ENCODE data around the gene ANKDD1B. TPM values are rescaled to one million over a fixed set of nuclear protein-coding genes. Genes with fewer than 3 reads are reported as not detected.
"Not testable (repeated sequence)": the region's sequence is repeated elsewhere in the genome, so short reads cannot be mapped to it uniquely, and the experiment has no call there.

Gene ANKDD1B
- polyA plus RNA-seq, 6 donors from 2014 or later, result 0.19 TPM; not detected in 5

GRCh38 chr5:75601996-75602395, 9.3 kb upstream of the ANKDD1B start:
- DNase-seq, result no peak
- H3K4me3 Mint-ChIP-seq, result no peak overlapping the region

DNA sequence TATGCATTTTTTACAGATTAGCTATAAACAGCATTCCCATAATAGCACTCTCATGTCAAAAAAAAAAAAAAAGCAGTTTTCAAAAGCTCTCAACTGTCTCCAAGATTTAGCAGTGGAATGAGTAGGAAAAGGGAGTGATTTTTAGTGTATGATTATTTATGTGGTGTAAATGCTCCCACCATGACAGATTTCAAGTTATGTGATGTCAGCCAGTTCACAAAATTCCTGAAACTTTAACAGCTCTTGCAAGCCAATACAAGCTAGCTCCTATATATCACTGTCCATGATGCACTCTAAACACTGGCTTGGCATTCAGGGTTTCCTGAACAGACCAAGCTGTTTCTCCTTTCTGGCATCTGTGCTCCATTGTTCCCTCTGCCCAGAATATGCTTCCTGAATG, 7.9 kb upstream of the ANKDD1B start:
- H3K4me3 Mint-ChIP-seq, result no peak overlapping the region
- H3K27me3 Mint-ChIP-seq, result peaks cover 0 to under 1% (median 0%) of the 10 kb centered on the region in 3 donors
- H3K4me1 Mint-ChIP-seq, result peaks cover 5 to 12% (median 11%) of the 10 kb centered on the region in 3 donors
- DNase-seq (no peak), ATAC-seq (ENCODE audit: low read depth in 2 of 2) (no peak)
- H3K9me3 Mint-ChIP-seq, result no peaks in the 10 kb centered on the region
- peaks cover 10 to 17% of the 10 kb centered on the region in 2 donors for H3K36me3 Mint-ChIP-seq
- H3K27ac Mint-ChIP-seq, result peak overlapping the region in 1 of 6 donors; percentile 9

More at GRCh38 chr5:75601996-75602395, 9.3 kb upstream of the ANKDD1B start:
- no peak for ATAC-seq (ENCODE audit: low read depth in 2 of 2)
- H3K27me3 Mint-ChIP-seq, result no peaks in the 10 kb centered on the region
- no peak overlapping the region for H3K27ac Mint-ChIP-seq
- H3K4me1 Mint-ChIP-seq, result peaks cover 4 to 6% (median 5%) of the 10 kb centered on the region in 3 donors
- H3K9me3 Mint-ChIP-seq, result no peaks in the 10 kb centered on the region
- H3K36me3 Mint-ChIP-seq, result peaks cover 10 to 13% of the 10 kb centered on the region in 2 donors

DNA sequence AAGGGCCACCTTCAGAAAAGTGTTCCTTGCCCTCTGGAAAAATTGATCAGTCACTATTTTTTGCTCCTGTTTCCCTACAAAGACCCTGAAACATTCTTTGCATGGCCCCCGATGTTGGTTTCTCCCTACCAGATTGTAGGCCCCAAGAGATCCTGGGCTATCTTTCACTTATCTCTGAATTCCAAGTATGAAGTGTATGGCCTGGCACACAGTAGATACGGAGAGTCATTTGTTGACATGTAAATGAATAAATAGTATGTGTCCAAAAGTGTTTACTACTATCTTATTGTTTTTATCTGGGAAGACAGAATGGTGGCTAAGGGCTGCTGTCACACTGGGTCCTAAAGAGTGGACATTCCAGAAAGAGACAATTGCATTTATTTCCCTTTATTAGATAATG, 7.4 kb upstream of the ANKDD1B start:
- peaks cover 5 to 12% (median 11%) of the 10 kb centered on the region in 3 donors for H3K4me1 Mint-ChIP-seq
- ATAC-seq (ENCODE audit: low read depth in 2 of 2) (no peak), DNase-seq (no peak)
- H3K4me3 Mint-ChIP-seq, result no peak overlapping the region
- H3K27me3 Mint-ChIP-seq, result peaks cover 0 to 4% (median 0%) of the 10 kb centered on the region in 3 donors
- H3K9me3 Mint-ChIP-seq, result no peaks in the 10 kb centered on the region
- peaks cover 10 to 17% of the 10 kb centered on the region in 2 donors for H3K36me3 Mint-ChIP-seq
- H3K27ac Mint-ChIP-seq, result peak overlapping the region in 1 of 6 donors; percentile 9

DNA sequence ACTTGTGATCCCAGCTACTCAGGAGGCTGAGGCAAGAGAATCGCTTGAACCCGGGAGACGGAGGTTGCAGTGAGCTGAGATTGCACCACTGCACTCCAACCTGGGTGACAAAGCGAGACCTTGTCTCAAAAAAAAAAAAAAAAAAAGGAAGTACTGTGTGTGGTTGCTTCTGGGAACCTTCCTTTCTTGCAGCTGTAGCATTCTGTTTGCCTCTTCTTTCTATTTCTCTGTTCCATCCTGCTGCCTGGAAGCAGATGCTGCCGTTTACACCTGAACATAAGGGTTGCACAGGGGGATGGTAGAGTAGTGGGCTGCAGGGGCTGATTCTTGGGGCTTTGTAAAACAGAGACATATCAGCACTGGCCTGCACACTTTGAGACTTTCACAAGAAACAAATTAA, 3.9 kb upstream of the ANKDD1B start:
- Mint-ChIP-seq H3K27me3 (peaks cover 7 to 15% (median 8%) of the 10 kb centered on the region in 3 donors), H3K27ac (peak overlapping the region in 1 of 6 donors; percentile 49), H3K4me1 (peaks cover 8 to 19% (median 17%) of the 10 kb centered on the region in 3 donors)
- peak in 1 of 2 donors; percentile 39 for ATAC-seq (ENCODE audit: low read depth in 2 of 2)
- H3K9me3 Mint-ChIP-seq, DNase-seq, H3K4me3 Mint-ChIP-seq, H3K36me3 Mint-ChIP-seq: not testable (repeated sequence)

DNA sequence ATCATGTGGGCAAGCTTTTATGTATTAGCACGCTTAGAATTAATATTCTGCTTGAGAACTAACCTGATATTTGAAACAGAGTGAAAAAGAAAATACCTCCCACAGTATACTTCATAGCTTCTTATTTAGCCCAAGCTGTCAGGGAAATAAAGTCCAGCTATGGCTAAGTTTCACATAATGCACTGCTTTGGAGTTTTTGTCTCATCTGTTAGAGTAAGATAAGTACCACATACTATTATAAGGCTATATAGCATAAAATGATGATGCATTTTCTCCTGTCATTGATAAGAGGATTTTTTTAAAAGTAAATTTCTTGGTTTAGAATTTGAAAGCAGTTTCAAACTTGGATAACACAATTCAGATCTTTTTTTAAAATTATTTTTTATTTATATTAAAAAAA, 2.4 kb upstream of the ANKDD1B start:
- ATAC-seq (ENCODE audit: low read depth in 2 of 2), result no peak
- Mint-ChIP-seq H3K9me3 (no peaks in the 10 kb centered on the region), H3K36me3 (peaks cover 0 to 4% of the 10 kb centered on the region in 2 donors), H3K27ac (no peak overlapping the region), H3K4me1 (peaks cover 8 to 19% (median 17%) of the 10 kb centered on the region in 3 donors), H3K27me3 (peaks cover 7 to 19% (median 8%) of the 10 kb centered on the region in 3 donors), H3K4me3 (no peak overlapping the region)
- DNase-seq, result no peak

GRCh38 chr5:75610201-75610600, 1.1 kb upstream of the ANKDD1B start:
- H3K4me1 Mint-ChIP-seq, result peaks cover 8 to 19% (median 17%) of the 10 kb centered on the region in 3 donors
- peak overlapping the region in 1 of 8 donors; percentile 52 for H3K4me3 Mint-ChIP-seq
- no peak for DNase-seq
- H3K9me3 Mint-ChIP-seq, result no peaks in the 10 kb centered on the region
- H3K27ac Mint-ChIP-seq, result no peak overlapping the region
- H3K27me3 Mint-ChIP-seq, result peaks cover 7 to 19% (median 8%) of the 10 kb centered on the region in 3 donors
- H3K36me3 Mint-ChIP-seq, result peaks cover 0 to 4% of the 10 kb centered on the region in 2 donors
- no peak for ATAC-seq (ENCODE audit: low read depth in 2 of 2)

- not testable (repeated sequence) for DNase-seq; H3K36me3 Mint-ChIP-seq; H3K9me3 Mint-ChIP-seq; ATAC-seq (ENCODE audit: low read depth in 2 of 2)
- H3K27me3 Mint-ChIP-seq, result peaks cover 7 to 19% (median 8%) of the 10 kb centered on the region in 3 donors
- H3K4me3 Mint-ChIP-seq, result peak overlapping the region in 6 of 8 donors; percentile 34 to 85 (median 57)
- H3K27ac Mint-ChIP-seq, result peak overlapping the region in 1 of 6 donors; percentile 33
- peaks cover 8 to 19% (median 17%) of the 10 kb centered on the region in 3 donors for H3K4me1 Mint-ChIP-seq
Observed at GRCh38 chr5:75610859-75611310, 368 bp upstream of the ANKDD1B start.

- ATAC-seq (ENCODE audit: low read depth in 2 of 2), result no peak
- peak overlapping the region in 4 of 8 donors; percentile 32 to 85 (median 56) for H3K4me3 Mint-ChIP-seq
- H3K9me3 Mint-ChIP-seq, result no peaks in the 10 kb centered on the region
Observed at GRCh38 chr5:75612226-75612569, 945 bp downstream of the ANKDD1B start.

DNA sequence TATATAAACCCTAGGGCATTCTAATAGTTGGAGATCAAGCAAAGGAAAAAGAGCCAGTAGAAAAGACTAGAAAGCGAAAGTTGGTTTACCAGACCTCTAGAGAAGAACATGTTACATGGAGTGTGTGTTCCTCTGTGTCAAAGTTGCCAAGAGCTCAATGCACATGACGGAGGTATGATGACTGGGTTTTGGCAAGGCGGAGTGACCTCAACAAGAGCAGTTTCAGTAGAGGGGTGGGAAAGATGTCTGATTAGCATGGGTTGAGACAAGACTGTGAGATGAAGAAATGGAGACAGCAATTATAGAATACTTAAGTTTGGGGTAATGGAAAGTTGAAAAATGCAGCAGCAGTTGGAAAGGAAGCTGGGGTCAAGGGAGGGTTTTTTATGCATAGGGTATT, 1.6 kb downstream of the ANKDD1B start:
- no peak overlapping the region for H3K4me3 Mint-ChIP-seq
- DNase-seq, result no peak
- ATAC-seq (ENCODE audit: low read depth in 2 of 2), result no peak
- H3K27ac Mint-ChIP-seq, result no peak overlapping the region
- peaks cover 0 to under 1% of the 10 kb centered on the region in 2 donors for H3K36me3 Mint-ChIP-seq
- peaks cover 7 to 19% (median 8%) of the 10 kb centered on the region in 3 donors for H3K27me3 Mint-ChIP-seq
- H3K9me3 Mint-ChIP-seq, result no peaks in the 10 kb centered on the region
- H3K4me1 Mint-ChIP-seq, result peaks cover 3 to 8% (median 5%) of the 10 kb centered on the region in 3 donors

More at GRCh38 chr5:75612226-75612569, 945 bp downstream of the ANKDD1B start:
- Mint-ChIP-seq H3K4me1 (peaks cover 3 to 13% (median 9%) of the 10 kb centered on the region in 3 donors), H3K27me3 (peaks cover 7 to 19% (median 8%) of the 10 kb centered on the region in 3 donors), H3K27ac (no peak overlapping the region), H3K36me3 (peaks cover 0 to 4% of the 10 kb centered on the region in 2 donors)
- DNase-seq, result no peak

DNA sequence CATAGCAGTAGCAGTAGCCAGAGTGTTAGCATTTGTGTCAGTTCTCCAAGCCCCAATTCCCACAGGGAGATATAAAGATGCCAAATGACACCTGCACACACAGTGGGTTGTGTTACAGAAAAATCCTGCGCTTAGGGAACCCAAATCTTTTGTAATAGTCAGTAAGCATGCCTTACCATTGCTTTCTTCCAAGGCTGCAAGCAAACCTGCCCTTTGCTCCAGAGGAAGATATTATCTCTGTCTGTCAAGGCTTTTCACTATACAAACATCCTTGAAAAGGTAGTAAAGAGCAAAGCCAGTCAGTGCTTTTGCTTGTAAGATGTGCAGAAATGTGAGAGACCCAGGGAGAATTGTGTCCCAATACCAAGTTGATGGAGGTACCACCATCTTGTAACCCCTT, 2.9 kb downstream of the ANKDD1B start:
- Mint-ChIP-seq H3K4me1 (peaks cover 3 to 8% (median 5%) of the 10 kb centered on the region in 3 donors), H3K36me3 (no peaks in the 10 kb centered on the region), H3K9me3 (no peaks in the 10 kb centered on the region), H3K27ac (no peak overlapping the region), H3K27me3 (peaks cover 7 to 14% (median 8%) of the 10 kb centered on the region in 3 donors), H3K4me3 (no peak overlapping the region)
- no peak for DNase-seq
- no peak for ATAC-seq (ENCODE audit: low read depth in 2 of 2)

DNA sequence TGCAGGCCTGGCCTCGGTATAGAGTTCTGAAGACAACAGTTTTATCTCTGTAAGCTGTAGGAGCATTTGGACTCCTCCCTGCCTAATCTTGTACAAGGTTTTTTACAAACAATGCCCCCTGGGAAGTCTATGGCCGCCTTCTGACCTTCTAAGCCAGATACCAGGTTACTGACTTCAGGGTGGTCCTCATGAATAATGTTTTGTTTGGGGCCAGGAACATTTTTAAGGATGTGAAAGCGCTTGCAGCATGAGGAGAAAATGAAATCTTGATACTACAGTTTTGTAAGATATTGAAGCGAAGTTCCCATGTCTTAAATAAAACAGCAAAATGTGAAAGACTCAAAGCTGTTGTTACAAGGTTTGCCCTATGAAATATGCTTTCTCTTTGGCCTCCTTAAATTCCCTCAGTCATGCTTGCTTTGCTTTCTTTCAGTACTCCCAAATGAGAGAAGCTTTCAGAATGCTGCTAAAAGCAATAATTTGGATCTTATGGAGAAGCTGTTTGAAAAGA, 5.2 kb downstream of the ANKDD1B start:
- H3K36me3 Mint-ChIP-seq, result no peaks in the 10 kb centered on the region
- H3K27me3 Mint-ChIP-seq, result peaks cover 0 to 5% (median under 1%) of the 10 kb centered on the region in 3 donors
- no peak overlapping the region for H3K4me3 Mint-ChIP-seq
- DNase-seq (no peak), ATAC-seq (ENCODE audit: low read depth in 2 of 2) (no peak)
- no peak overlapping the region for H3K27ac Mint-ChIP-seq
- H3K9me3 Mint-ChIP-seq, result no peaks in the 10 kb centered on the region
- peaks cover 0 to under 1% (median 0%) of the 10 kb centered on the region in 3 donors for H3K4me1 Mint-ChIP-seq

DNA sequence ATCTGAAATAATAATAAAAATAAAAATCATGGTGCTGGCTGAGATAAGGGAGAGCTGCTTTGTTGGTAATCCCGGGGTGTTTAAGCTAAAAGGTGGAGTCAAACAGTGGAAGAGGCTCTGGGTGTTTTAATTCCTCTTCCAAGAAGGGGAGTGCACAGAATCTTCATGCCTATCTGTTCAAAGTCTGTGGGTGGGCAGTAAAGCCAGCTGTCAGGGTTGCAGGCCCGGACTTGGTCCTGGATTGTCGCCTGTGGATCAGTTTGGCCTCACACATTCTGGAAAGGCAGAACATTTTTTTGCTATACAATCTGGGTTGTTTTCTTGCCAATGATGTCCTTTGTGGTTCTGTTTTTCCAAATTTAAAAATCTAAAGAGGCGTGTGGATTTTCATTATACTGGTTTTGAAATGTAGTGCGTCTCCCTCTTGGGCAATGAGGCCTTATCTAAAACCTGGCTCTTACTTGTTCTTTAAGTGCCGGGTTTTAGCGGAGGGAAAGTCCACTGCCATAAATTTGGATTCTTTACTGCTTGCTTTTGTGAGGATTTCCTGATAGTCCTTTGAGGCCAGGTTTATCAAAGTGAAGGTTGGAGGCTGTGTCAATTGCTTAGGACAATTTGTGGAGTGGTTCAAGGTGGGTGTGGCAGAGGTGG, 5.8 kb downstream of the ANKDD1B start:
- Mint-ChIP-seq H3K4me3 (no peak overlapping the region), H3K36me3 (no peaks in the 10 kb centered on the region), H3K27me3 (peaks cover 0 to 5% (median 0%) of the 10 kb centered on the region in 3 donors), H3K9me3 (no peaks in the 10 kb centered on the region), H3K27ac (peak overlapping the region in 1 of 6 donors; percentile 6), H3K4me1 (no peaks in the 10 kb centered on the region)
- ATAC-seq (ENCODE audit: low read depth in 2 of 2) (no peak), DNase-seq (no peak)

- H3K4me3 Mint-ChIP-seq, result no peak overlapping the region
- DNase-seq, result no peak
- H3K27me3 Mint-ChIP-seq, result no peaks in the 10 kb centered on the region
Observed at GRCh38 chr5:75617736-75618352, 6.6 kb downstream of the ANKDD1B start.

More at GRCh38 chr5:75617736-75618352, 6.6 kb downstream of the ANKDD1B start:
- Mint-ChIP-seq H3K9me3 (no peaks in the 10 kb centered on the region), H3K27ac (no peak overlapping the region), H3K4me1 (no peaks in the 10 kb centered on the region), H3K36me3 (no peaks in the 10 kb centered on the region)
- no peak for ATAC-seq (ENCODE audit: low read depth in 2 of 2)

Data from naive B cell (primary cell).